HCEC 1CT (cell line): ENCODE measurements around the gene PHAF1.
A peak's percentile ranks its signal among the peaks of the same experiment; 100 is the strongest.

Source experiments
- DNase-seq: peaks from one replicate; pipeline ENCODE4 v3.0.0-alpha.2; 2017

PHAF1 gene

DNA sequence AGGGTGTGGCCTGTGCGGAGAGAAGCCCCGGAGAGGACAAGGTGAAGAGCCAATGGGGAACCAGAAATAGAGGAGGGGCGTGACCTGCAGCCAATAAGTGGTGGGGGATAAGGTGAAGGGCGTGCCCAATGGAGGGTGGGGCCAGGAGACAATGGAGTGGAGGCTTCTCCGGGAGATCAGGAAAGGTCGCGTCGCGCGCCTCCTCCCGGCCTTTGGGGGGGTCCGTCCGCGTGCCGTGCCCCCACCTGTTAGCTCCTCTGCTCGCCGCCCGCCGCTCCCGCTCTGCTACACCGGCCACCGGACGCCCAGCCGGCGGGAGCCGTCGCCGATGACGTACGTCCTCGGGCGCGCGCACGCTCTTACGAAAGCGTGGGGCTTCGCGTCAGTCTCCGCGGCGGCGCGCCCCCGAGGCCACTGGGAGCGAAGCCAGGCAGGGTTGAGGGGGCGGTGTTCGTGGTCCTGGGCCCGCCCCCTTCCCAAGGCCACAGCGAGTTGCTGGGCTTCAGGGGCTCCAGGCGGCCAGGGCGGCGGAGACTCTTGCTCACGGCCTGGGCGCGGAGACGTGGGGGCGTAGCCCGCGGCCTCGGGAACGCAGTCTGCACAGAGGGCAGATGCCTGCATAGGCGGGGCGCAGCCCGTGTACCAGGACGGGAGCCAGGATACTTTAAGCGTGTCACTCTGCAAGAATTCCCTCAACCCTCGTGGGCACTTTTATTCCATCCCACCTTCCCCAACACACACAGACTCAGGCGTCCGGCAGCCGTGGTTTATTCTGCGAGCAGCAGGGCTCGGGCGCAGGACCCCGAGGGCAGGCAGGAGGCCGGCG is 74.1 kb downstream of the PHAF1 start, which contains the start of gene MATCAP1:
TSS of gene MATCAP1 (minus strand) at position 337 of the 826 bp plus-strand sequence. CDS start 3,353 bp downstream, outside the sequence.
- DNase-seq: peak; percentile 98

DNA sequence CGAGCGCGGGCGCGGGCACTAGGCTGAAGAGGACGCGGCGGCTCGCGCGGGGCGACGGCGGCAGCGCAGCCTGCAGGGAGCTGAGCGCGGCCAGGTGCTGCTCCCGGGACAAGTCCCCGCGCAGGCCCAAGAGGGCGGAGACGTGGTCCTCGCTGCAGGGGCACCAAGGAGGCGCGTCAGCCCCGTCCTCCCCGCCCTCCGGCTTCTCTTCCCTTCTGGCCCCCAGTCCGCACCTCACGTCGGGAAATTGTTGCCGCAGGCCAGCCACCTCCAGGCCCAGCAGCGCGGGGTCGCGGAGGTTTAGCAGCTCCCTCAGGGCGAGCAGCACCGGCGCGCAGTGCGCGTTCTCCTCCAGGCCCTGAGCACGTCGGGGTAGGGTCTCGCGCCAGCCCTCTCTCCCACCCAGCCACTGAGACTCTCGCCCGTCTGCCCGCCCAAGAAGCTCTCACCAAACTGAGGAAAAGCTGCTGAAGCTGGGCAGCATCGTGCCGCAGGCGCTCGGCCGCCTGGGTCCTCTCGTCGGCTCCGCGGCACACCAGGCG is 74.8 kb downstream of the PHAF1 start:
- no peak for DNase-seq

DNA sequence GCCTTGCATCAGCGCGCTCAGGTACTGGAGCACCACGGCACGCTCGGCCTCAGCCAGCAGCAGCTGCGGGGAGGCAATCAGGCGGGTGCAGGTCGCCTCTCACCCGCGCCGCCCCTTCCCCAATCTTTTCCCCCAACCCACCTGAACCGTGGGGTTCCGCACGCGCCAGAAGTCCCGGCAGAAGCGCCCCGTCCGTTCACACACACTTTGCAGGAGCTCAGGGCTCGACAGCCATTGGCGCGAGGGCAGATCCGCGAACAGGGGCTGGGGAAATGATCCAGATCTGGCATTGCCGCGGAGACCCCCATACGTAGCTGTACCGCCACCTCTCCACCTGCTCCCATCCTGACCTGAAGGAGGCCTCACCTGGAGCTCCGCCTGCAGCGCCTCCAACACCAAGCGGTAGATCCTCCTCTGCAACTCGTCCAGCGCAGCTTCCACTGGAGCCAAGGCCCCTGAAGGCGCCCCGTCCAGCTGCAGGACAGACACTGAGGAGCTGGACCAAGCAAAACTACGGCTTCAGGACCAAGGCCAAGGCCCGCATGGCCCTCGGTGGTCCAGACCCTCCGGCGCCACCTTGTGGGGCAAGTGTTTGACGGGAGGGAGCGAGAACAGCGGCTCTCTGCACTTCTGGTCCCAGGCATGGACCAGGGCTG is 75.4 kb downstream of the PHAF1 start:
- DNase-seq: peak; percentile 88

DNA sequence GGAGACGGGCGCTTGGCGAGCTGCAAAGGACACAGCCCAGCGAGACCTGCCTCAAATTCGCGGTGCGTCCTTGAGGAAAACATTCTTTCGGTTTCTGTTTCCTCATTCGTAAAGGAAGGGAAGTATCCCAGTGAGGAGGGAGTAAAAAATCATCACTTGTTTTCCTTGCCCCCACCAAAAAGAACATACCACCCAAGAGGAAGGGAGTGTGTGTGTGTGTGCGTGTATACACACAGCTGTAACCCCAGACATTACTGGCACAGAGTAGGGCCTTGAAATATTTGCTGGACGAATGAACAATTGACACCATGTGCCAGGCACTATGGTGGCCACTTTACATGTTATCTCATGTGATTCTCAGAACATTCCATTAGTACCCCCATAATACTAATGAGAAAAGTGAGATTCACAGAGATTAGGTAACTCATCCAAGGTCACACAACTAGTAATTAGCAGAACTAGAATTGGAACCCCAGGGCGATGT is 76.0 kb downstream of the PHAF1 start:
- no peak for DNase-seq

DNA sequence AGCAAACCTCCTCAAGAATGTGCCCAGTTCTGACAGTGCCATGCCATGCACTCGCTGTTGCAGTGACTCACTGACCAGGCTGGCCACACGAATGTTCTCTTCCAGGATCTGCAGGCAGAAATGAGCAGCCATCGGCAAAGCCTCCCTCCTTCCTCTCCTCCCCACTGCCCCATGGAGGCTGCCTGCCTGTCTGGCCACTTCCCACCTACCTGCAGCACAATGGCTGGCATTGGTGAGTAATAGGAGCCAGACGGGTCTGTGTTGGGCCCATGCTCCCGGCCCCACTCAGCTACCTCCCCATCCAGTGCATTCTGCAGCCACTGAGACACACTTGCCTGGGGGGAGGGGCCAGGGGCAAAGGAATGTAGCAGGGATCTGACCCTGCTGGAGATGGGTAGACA is 76.8 kb downstream of the PHAF1 start:
- DNase-seq: no peak

DNA sequence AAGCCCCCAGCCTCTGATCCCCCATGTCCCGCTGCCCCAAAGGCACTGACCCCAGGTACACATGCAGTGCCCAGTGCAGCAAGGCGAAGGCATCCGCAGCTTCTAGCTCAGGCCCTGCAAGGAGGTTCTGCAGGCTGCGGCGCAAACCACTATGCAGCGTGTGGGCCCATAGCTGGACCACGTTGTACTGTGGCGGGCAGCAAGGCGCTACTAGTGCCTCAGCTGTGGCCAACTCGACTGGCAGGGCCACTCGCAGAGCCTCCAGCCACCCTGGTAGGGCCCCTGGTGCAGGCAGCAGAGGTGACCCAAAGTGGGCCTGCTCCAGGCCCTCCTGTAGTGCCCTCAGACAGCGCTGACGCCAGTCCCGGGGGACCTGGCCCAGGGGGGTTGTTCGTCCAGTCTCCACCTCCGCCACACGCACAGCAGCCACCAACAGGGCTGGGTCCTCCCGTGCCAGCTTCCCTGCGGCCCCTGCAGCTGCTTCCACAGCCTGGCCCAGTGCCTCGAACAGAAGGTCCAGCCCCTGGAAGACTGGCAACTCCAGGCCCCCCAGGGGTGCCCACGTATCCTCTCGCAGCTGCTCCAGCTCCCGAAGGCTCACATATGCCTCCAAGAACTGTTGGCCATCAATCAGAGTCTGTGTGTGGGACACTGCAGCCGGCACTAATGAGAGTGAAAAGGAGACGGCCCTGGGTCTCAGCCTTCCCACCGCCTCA is 77.6 kb downstream of the PHAF1 start:
- no peak for DNase-seq

DNA sequence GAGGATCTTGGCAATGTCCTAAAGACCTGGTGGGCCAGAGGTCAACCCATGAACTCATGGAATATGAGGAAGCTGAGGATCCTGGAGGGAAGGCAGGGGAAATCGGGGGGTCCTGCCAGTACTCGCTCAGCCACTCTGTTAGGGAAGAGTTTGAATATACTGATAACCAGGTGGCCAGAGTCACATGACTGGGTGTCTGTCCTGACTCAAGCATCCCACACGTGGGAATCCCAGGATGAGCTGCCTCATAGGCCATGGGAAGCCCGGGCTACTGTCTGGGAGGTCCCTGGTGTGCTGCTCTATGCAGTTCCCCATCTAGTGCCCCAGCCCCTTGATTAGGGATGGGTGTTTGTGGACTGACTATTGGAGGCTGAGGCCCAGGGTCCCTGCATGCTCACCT is 78.6 kb downstream of the PHAF1 start:
- no peak for DNase-seq

DNA sequence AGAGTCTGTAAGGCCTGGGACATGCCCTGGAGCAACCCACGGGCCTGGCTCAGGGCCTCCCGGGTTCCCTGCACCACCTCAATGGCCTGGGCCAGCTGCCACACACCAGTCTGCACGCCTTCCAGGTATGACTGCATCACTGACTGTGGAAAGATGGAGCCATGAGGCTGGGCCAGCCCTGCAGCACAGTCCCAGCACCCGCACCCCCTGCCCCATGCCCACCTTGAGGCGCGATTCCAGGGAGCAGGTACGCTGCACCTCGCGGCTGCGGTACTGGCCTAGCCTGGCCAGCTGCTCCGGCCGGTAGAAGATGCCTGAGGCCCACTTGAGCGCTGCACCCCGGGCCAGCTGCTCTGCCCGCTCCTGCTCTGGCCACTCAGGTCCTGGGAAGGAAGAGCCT is 79.1 kb downstream of the PHAF1 start:
- no peak for DNase-seq

DNA sequence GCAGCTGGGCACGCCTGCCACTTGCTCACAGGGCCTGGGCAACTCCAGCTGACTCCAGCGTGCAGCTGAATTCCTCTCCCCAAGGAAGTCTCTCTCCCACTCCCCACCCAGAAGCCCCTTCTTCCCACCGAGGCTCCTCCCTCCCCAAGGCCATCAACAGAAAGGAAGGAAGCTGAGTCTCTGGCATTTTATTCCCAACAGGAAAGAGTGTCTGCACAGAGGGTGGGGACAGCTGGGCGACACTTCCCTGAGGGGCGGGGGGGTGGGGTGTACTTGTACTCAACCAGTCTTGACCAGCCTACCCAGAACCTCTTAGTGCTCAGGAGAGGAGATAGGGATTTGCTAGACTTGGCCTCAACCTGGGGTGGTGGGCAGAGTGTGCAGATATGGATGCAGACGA is 80.3 kb downstream of the PHAF1 start, which contains the start of gene EXOC3L1:
TSS of gene EXOC3L1 (minus strand) at position 96 of the 400 bp plus-strand sequence. CDS start 460 bp downstream, outside the sequence.
- DNase-seq: no peak

DNA sequence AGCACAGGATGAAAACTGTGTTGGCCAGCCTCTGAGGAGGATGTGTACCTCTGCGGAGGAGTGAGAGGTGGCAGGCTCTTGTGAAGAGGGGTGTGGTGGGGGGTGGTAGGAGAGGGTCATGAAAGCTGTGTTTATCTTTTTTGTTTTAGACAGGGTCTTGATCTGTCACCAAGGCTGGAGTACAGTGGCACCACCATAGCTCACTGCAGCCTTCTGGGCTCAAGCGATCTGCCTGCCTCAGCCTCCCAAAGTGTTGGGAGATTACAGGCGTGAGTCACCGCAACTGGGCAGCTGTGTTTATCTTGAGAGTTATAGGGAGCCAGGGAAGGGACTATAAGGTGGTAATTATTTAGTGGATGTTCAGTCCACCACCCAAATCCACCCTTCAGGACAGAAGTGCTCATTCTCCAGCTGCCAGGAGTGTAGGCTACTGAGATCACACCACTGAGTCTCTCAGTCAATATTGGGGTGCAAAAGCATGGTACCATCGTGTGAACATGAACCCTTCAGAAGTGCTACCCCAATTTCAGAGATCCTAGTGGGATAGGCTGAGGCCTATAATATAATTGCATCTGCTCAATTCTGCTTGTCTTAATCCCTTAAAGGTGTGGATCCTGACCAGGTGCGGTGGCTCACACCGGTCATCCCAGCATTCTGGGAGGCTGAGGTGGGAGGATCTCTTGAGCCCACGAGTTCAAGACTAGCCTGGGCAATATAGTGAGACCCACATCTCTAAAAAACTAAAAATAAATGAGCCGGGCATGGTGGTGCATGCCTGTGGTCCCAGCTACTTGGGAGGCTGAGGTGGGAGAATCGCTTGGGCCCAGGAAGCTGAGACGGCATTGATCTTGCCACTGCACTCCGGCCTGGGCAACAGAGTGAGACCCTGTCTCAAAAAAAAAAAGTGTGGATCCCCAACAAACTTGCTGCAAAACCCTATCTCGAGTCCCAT is 81.0 kb downstream of the PHAF1 start:
- DNase-seq: peak; percentile 54

DNA sequence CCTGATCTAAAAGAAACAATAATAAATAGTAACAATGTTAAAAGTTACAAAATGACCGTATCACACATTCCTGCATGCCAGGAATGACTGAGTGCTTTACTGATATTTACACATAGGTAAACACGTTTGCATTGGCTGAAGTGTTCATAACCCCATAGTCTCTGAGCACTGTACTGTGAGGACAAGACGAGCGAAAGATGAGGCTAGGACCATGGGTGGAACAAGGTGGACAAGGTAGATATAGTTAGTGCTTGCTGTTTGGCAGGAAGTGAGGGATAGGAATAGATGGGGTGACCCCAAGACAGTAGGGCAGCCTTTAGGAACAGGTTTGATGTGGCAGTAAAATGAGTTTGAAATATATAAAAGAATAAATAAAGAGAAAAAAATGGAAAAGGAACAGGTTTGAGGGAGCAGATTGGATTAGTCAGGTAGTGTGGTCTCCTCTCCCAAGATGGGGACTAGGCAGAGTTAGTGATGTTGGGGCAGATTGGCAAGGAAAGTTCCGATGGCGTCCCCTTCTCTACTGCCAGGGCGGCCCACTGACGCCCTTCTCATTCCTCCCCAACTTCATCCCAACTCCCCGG is 81.8 kb downstream of the PHAF1 start:
- no peak for DNase-seq

DNA sequence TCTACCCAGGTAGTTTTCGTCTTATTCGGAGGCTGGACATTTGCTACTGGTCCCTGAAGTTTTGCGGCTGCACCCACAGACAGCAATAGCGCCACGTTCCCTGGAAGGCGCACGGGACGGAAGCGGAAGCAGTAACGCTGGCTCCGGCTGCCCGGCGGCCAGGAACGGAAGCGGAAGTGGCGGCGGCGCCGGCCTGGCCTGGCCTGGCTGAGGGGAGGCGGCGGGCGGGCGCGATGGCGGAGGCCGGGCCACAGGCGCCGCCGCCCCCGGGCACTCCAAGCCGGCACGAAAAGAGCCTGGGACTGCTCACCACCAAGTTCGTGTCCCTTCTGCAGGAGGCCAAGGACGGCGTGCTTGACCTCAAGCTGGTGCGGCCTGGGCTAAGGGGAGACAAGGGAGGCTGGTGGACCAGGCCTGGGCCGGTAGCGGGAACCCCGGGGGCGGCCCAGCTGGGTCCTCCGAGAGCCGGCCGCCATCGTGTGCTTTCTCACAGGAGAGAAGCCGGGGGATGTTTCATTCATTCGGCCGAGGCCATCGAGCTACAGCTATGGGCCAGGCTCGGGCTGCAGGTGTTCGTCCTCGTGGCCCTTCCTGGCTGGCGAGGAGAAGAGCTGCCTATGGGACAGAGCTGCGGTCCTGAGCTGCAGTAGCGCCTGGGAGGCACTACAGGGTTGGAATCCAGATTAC is 82.4 kb downstream of the PHAF1 start, which contains the start of gene E2F4:
TSS of gene E2F4 (plus strand) at position 161 of the 687 bp plus-strand sequence. CDS start at position 234, 73 bp downstream.
- peak; percentile 92 for DNase-seq

DNA sequence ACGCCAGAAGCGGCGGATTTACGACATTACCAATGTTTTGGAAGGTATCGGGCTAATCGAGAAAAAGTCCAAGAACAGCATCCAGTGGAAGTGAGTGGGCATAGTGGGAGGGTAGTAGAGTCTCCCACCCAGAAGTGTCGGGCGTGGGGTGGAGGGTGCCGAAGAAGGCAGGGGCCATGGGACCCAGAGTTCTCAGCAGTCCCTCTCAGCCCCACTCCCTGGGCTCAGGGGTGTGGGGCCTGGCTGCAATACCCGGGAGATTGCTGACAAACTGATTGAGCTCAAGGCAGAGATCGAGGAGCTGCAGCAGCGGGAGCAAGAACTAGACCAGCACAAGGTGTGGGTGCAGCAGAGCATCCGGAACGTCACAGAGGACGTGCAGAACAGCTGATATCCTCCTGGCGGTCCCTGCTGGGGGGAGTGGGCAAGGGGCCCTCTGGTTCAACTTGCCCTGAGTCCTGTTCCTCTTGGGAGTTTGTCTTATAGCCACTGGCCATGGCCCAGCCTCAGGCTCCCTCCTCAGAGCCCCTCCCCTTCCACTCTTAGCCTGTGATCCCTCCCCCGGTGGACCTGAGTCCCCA is 83.1 kb downstream of the PHAF1 start:
- no peak for DNase-seq

DNA sequence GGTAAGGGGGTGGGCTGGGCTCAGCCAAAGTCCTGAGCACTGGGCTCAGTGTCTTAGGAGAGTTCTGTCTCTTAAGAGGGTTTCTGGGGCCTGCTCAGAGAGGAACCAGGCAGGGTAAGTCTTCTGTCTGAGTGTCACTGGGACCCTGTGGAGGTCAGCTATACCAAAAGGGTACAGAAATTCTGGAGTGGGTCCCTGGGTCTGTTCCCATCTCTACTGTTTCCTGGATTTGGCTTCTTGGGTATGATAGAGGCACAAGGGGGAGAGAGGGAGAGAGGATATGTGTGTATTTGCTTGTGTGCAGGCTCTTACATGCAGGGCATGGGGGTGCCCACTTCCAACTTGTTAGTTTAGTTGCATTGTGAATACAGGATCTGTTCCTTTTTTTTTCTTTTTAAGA is 83.8 kb downstream of the PHAF1 start:
- no peak for DNase-seq

DNA sequence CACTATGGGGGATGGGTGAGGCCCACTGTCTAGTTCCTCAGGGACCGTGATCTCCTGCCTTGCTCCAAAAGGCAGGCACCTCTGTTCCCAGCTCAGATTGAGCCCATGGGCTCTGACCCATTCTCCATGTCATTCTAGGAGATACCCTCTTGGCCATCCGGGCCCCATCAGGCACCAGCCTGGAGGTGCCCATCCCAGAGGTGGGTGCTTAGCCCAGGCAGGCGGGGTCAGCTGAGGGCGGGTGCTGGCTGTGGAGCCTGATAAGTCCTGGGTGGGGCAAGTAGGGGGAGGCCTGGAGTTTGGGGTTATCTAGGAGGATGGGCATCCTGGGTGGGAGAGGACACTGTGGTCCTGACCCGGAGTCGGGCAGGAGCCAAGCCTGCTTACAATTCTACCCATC is 84.5 kb downstream of the PHAF1 start:
- no peak for DNase-seq

DNA sequence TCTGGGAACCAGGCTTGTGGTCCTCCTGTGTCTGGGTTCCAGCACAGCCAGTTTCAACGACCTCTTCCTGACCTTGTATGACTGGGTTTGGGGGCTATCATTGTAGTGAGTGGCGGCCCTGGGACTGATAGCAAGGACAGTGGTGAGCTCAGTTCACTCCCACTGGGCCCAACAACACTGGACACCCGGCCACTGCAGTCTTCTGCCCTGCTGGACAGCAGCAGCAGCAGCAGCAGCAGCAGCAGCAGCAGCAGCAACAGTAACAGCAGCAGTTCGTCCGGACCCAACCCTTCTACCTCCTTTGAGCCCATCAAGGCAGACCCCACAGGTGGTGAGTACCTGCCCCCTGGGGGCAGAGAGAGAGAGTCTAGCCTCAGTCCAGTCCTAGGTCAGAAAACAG is 85.9 kb downstream of the PHAF1 start:
- DNase-seq: no peak

DNA sequence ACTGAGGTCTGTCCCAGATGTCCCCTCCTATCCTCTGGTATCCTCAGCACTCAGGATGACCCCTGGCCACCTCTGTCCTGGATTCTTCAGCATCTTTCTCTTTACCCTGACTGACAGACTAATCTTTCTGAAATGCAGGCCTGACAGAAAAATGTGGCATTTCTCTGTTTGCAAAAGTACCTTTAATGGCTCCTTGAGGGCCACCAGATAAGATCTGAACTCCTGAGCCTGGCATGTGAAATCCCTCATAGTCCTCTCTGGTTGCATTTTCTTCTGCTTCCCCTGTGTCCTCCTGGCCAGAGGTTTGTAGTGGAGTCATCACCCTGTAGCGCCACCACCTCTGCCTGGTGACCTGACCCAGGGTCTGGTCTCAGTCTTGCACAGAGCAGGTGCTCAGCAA is 87.1 kb downstream of the PHAF1 start:
- no peak for DNase-seq

DNA sequence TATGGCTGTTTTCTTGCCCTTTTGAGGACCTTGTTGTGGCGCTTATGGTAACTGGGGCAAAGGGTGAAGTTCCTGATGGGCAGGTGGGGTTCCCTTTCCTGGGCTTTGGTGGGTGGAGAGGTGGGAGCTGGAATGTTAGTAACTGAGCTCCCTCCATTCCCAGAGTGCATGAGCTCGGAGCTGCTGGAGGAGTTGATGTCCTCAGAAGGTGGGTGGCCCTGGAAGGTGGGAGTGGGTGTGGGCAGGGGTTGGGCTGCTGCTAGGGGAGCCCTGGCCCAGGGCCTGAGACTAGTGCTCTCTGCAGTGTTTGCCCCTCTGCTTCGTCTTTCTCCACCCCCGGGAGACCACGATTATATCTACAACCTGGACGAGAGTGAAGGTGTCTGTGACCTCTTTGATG is 88.0 kb downstream of the PHAF1 start:
- DNase-seq: no peak
